ENCODE measurements around the gene RGS12.
"Not testable (repeated sequence)": the region's sequence is repeated elsewhere in the genome, so short reads cannot be mapped to it uniquely, and the experiment has no call there.

RGS12 gene

DNA sequence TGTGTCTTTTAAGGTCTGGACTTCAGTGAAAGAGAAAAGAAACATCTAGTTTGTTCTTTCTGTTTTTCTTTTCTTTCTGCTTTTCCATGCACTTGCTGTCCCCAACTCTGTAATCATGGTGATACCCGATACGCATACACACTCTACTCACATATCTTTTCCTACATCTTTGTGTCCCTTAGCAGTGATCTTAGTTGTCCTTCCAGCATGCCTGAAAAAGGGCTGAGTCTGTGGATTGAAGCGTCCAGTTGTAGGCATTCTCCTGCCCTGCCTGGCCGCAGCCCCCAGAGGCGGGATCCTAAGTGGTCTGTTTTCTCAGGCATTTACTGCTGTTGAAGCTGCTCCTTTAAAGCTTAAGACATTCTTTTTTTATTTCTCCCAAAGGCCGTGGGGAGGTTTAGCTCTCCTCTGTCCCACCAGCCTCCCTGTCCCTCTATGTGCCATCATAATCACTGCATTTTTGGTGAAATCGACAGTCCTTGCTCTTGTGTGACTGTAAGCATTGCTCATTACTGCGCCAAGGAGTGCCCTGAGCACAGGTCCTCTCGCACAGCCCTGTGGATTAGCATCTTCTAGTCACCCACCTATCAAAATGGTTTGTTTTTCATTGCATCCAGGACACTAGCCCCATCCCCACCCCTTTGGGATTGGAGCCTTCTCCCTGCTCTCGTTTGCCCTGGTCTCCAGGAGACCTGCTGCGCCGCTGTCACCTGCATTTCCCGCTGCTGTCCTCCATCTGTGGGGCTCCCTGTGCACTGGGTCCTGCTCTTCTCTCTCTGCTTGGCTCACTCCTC is 4.4 kb downstream of the RGS12 start:
- no peak for DNase-seq

DNA sequence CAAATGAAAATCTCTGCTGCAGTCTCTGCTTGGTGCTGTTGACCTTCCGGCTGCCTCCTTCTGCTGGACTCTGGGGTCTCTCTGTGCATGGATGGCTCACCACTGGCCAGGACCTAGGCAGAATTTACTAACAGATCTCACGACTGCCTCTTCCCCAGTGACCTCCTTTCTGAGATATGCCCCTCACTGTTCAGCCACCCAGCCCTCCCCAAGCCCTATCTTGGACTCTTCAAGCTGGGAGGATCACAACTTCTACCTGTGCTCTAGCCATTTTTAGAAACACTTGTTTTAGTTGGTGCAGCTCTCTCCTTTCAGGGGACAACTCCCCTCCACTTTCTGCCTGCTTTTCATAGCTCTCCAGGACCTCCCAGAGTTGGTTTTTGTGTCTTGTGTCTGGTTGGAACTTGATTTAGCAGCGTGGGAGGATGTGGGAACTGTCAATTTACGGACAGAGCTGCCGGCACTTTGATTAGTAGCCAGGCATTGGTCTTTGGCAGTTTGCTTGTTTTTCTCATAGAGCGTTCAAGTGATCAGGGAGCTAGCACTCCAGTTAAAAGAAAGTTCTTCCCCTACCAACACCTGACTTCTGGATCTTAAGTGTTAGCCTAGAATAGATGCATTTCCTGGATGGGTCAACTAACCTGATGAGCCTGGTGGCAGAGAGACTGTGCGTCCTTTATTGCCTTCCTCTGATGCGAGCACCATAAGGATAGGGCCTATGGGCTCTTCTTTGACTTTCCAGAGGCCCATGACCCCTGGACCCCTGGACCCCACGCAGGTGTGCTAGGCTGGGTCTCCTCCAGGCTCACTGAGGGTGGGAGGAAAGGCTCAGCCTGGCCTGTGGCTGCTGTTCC is 6.5 kb downstream of the RGS12 start:
- DNase-seq: no peak

DNA sequence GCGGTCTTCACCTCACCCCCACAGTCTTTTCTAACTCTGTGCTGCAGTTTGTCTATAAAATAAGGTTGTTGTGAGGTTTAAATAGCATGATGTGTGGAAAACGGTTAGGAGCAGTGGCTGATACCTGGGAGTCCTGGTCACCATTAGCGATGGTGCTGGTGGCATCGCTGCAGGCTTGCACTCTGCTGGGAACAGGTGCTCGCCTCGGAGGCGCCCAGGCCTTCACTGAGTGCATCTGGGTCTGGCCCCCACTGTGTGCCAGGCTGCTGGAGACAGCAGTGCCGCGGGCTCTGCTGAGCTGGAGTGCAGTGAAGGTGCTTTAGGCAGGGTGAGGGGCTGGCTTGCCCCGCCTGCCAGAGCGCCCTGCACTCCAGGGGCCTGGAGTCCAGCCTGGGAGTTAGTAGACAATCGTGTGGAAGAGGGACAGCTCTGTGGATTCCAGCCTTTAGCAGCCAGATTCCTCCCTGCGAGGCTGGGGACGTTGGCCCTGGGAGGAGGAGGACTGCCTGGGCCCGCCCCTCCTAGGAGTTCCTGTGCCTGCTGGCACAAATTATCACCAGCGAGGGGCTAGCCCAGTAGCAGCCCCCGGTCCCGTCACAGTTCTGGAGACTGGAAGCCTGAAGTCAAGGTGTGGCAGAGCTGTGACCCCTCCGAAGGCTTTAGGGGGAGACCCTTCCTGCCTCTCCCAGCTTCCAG is 7.3 kb downstream of the RGS12 start:
- DNase-seq: no peak

DNA sequence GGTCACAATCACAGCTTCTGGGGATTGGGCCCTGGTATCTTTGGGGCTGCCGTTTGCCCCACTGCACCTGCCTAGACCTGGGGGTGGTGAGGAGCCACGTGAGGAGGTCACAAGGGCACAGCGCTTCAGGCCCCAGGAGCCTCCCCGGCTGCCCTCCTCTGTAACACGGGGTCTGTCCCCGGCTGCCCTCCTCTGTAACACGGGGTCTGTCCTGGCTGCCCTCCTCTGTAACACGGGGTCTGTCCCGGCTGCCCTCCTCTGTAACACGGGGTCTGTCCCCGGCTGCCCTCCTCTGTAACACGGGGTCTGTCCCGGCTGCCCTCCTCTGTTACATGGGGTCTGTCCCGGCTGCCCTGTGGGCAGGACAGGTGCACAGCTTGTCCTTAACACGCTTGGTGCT is 8.1 kb downstream of the RGS12 start:
- DNase-seq: not testable (repeated sequence)

DNA sequence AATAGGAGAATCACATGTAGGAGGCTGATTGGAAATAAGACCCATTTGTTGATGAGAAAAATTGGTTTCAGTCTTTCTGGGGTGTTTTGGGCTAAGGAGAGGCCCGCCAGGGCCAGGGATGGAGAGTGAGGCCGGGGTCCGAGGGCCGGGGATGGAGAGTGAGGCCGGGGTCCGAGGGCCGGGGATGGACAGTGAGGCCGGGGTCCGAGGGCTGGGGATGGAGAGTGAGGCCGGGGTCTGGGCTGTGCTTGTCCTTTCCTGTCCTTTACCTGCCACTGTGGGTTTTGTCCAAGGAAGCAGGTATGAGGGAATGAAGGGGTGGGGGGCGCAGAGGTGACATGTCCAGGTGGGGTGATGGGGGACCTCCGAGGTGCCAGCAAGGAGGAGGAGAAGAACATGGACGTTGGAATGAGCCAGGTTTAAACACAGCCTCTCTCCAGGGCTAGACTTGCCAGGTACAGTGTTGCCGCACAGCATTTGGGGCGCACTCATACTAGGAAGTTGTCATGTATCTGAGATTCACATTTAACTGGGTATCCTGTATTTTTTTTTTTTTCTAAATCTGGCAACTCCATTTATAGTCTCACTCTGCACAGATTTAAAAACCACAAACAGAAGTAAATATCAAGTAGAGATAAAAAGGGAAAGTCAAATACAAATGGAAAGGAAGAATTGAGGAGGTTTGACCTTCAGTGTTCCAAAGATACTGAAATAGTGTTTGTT is 8.8 kb downstream of the RGS12 start:
- no peak for DNase-seq

DNA sequence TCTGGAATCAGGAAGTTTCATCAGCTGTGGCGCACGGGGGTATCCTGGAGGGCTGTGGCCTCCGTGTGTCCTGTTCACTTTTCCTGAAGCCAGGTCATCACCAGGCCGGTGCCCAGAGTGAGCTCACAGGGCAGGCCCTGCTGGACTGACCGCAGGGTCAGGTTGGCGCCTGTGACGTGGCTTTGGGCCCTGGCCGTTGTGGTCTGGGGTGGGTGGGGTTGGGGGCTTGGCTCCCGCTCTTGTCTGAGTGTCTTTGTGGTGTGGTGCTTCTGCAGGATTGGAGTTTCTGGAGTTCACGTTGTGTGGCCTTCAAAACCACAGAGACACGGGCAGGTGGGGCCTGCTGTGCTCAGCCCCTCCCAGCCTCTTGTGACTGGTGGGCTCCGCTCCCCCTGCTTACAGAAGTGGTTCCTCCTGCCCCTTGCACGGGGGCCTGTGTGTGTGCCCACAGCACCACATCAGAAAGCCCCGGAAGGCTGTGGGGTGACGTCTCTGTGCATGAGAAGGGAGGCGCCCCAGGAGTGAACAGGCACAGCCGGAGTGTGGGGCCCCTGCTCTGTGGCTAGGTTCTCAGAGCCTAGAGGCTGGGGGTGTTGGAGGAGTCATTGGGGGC is 9.5 kb downstream of the RGS12 start:
- no peak for DNase-seq

DNA sequence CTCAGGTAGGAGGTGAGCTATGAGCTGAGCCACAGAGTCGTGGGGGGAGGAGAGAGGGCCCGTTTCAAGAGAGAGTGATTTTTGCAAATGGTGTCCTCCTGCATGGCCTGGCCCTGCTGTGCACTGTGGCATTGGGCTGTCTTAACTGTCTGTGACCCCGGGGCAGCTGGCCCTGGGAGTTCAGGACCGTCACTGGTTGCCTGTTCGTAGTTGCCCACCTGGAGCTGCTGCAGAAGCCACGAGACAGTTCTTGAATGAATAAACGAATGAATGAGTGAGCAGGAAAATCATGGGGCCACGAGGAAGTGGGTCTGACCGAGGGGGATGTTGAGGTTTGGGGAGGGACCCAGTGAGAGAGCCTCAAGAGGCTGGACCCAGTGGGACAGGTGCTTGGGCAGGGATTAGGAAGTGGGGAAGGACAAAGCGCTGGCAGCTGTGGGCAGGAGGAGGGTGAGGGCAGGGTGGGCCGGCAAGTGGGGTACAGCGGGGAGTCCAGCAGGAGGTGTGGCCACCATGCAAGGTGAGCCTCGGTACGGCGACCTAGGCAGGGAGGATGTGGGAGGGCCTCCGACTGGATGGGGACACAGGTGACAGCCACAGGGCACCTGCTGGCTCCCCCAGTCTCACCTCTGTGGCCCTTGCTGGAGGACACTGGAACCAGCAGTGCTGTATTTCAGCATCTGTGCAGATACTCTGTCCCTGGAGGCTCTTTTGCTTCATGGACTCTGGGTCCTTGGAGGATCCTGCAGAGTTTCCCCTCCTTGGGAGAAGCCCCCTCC is 10.2 kb downstream of the RGS12 start:
- DNase-seq: no peak

DNA sequence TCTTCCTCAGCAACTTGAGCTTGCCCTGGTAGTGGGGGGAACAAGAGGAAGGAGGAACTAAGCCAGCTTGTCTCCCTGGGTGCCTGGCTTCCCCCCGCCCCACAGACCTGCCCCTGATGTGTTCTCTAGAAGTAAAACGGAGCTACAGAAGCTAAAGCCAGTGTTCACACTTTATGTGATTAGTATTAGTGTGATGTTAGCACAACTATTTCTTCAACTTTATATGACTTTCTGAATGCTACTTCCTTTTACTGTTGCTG is 10.7 kb downstream of the RGS12 start:
- no peak for DNase-seq

DNA sequence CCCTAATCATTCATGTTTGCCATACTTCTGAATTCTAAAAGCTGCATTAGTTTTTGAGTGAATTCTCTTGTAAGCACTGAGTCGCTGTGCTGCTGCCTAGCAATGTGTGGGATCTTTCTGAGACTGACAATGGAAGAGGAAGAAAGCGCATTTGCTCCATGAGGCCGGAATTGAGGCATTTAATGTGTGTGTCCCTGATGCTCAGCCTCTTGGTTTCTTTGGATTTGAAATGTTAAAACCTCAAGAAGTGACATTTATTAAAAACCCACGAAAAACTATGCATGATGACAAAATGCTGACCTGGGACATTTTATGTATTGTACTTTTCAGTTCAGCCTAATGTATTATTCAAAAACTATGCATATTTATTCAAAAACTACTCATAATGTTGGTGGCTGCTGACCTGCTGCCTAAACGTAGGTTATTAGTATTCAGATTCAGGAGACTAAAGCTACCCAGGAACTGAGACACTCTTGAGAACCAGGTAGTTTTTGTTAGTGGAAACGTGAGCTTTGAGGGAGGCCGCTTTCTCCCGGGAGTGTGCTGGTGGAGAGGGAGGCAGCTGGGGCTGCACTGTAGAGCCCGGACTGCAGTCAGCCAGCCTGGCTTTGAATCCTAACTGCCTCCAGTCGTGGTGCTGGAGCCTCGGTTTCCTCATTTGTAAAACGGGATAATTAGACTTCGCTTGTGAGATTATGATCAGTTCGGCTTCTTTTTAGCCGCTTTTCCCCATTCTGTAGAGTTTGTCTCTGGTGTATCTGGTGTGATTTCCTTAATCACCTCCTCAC is 11.3 kb downstream of the RGS12 start:
- no peak for DNase-seq

DNA sequence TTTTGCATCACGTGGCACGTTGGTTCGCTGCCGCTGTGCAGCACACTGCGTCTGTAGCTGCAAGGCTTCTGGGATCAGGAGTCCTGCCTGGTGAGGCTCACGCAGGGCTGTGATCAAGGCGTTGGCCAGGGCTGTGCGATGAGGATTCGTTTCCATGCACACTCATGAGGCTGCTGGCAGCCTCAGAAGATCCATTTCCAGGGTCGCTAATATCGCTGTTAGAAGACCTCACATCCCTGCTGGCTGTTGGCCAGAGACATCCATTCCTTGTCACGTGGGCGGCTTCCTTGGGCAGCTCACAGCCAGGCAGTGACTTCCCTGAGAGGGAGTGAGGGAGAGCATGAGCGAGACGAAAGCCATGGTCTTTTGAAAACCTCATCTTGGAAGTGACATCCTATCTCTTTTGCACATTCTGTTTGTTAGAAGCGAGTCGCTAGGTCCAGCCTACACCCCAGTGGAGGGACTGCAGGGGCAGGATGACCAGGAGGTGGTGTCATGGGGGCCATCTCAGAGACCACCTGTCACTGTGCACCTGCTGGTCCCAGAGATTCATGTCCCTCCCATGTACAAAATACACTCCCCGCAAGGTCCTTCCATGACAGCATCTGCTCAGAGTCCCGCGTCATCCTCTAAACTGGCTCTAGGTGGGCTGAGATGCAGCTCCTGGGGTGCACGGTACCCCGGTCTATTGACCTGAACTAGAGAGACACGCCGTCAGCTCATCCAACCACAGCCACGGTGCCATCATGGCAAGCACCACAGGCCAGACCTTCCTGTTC is 12.2 kb downstream of the RGS12 start:
- no peak for DNase-seq

DNA sequence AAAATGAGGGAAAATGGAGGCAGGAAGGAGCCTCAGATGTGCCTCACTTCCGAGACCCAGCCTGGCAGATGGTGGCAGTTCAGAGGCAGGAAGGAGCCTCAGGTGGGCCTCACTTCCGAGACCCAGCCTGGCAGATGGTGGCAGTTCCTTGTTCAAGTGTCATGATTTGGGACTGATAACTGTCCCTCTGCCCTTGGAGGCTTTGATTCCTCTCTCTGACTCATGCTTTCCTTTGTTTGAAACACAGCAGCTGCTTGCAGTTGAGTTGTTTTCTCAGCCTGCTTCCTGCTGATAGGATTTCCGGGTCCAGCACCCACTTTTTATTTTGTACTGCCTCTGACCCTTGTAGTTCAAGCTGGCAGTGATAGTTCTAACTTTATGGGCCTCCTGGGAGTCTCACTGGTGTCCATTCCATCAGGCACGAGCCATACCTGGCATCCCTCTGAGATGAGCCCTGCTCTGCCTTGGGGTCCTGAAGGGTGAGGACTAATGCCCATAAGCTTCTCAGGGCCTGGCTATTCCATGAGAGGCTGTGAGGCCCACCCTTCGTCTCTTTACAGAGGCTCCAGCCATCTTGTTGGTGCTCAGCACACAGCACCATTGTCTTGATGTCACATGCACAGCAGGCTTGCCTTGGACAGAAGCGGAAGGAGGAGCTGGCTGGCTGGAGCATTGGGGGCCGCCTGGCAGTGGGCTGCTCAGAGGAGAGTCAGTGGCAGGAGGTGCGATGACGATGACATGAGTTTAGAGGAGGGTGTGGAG is 13.0 kb downstream of the RGS12 start:
- DNase-seq: no peak

DNA sequence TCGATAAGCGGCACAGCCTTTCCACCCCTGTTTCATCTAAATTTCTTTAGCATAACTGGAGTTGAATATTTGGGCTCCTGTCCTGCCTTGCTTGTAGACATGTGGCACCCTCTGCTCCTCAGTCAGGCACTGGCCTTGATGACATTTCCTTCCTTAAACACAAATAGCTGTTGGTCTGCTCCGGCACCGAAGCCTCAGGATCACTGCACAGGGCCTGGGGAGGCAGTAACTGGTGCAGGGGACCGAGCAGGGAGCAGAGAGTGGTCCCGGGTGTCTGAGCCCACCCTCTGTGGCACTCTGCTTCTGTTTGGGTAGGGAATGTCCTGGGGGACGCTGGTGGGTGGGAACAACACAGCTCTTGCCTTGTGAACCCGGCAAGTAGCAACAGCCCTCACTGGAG is 13.6 kb downstream of the RGS12 start:
- DNase-seq: no peak

DNA sequence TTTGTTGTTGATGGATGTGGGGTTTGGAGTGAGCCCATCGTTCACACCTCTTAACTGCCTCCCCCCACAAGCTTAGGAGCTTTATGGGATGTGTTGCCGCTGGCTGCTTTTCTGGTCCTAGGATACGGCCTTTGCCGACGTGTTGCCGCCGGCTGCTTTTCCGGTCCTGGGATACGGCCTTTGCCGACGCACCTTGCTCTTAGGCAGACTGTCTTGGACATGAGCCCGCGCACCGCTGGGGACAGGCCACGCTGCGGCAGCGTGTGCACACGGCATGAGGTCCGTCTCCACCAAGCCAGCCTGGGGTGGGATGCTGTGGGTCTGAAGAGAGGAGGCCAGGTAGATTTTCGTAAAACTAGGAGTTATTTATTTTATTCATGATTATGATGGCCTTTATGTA is 14.2 kb downstream of the RGS12 start:
- DNase-seq: no peak

DNA sequence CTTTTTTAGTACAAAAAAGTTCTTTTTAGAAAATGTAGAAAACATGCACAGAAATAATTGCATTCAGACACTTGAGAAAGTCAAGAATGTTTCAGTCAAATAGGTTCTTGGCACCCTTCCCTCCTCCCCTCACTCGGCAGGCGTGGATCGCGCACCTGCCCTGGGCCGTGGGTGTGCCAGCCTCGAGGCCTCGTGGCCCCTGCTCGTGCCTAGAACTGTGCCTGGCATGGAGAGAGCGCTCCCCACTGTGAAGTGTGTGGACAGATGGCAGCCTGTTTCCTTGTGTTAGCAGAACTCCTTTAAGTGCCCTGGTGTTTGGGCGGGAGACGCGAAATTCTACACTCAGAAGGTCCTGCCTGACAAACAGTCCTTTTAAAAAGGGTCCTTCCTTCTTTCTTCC is 14.7 kb downstream of the RGS12 start:
- DNase-seq: no peak

DNA sequence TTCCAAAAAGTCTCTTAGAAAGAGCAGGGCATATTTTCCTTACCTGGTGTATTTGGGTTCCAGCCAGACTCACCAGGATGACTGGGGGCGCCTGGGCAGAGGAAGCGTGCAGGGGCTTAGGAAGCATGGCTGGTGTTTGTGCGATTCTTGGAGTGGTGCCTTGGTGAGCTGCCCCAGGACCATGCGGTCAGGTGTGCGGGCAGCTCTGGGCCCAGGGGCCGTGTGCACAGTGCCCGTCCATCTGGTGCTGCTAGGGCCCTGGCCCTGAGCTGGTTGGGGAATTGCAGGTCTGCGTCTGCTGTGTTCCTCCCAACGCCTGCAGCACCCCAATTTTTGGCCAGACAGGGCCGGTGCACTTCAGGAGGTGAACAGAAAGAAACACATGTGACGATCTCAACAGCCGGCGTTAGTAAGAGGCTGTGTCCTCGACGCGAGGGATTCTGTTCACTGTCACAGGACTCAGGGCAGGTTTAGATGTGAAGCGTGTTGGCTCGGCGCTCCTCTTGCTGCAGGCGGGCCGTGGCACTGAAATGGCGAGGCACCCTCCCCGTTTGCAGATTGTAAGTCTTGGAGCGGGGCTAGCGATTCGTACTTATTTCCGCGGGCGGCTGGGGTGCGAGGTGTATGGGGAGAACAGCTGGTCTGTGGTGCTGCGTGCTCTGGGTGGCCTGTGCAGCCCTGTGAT is 15.2 kb downstream of the RGS12 start:
- DNase-seq: no peak

DNA sequence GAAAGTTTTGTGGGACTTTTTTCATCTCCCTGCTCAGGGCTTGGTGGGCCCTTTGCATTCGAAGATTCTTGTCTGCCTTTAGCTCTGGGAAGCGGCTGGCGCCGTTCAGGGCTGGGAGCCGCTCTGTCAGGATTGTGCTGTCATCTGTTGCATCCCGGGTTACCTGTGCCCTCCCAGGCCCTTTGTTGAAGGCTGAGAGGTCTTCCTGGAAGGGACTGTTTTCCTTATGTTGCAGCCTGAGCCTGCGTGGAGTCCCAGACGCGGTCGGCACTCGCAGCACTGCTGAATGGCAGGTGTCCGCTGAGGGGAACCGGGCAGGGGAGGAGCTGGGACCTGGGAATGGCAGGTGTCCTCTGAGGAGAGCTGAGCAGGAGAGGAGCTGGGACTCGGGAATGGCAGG is 15.9 kb downstream of the RGS12 start:
- DNase-seq: no peak

DNA sequence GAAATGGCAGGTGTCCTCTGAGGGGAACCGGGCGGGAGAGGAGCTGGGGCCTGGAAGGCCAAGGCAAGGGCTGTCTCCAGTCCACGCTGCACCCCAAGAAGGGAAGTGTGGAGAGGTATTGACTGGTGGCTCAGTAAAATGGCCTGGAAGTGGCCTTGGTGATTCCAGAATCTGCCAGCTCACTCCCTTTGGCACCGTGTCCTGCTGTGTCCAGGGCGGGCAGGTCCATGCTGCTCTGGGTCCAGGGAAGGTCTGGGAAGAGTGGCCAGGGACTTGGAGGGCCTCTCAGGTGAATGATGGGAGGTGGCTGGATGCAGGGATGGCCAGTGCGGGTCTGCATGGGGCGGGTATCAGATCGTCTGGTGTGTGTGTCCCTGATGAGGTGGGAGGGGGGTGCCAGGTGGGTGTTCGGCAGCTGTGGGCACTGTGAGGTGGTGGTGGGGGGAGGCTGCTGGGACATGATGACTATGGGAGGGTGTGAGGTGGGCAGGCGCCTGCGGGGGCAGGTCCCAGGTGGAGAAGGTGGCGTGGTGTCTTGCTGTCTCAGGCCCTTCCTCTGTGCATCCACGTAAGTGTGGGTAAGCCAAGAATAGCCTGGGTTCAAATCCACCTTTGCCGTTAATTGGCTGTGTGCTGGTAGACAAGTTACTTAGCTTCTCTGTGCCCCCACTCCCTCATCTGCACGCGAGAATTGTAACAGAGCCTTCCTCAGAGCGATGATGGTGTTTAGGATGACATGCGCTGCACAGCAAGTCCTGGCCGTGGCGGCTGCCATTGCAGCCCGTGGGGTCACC is 17.7 kb downstream of the RGS12 start:
- no peak for DNase-seq

DNA sequence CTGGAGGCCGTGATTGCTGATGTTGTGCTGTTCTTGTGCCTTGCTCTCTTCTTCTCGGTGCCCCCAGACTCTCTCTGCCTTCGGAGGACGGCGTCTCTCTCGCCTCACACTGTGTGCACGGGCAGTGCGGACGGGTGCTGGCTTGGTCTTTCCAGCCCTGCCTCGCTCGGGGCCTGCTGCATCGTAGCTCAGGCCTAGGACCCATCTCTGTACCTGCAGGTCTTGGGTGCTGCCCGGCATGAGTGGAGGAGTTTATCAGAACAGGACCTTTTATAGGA is 18.2 kb downstream of the RGS12 start:
- no peak for DNase-seq
